Measurements from ENCODE around the gene COX5B.
A peak's percentile ranks its signal among the peaks of the same experiment; 100 is the strongest.
"Not testable (repeated sequence)": the region's sequence is repeated elsewhere in the genome, so short reads cannot be mapped to it uniquely, and the experiment has no call there.

Gene COX5B

DNA sequence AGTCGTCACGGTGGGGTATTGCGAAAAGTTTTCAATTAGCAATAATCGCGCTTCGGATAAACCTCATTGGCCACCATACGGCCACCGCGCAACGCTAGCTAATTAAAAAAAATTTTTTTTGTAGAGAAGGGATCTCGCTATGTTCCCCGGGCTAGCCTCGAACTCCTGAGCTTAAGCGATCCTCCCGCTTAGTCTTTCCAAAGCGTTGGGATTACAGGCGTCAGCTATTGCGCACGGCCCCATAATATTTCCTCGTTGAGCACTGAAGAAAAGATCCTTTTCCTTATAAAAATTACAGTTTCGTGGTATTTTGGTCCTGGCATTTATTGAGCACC, 18.7 kb downstream of the COX5B start:
- TF ChIP-seq FOXP2 (optimal IDR thresholded peaks at IDR 0.05; ENCODE audit: control extremely low read depth, extremely low read length, insufficient read depth), result no peak
- no peak for TF ChIP-seq EZH2 (IDR thresholded peaks at IDR 0.05)
- TF ChIP-seq POLR2AphosphoS5 (IDR thresholded peaks at IDR 0.05; ENCODE audit: borderline replicate concordance, low read depth, low read length), result no peak
- H3K4me3 ChIP-seq, result peak overlapping the region; percentile 95
- peak overlapping the region; percentile 92 for H3K27ac ChIP-seq
- no peaks in the 10 kb centered on the region for H3K36me3 ChIP-seq (ENCODE audit: insufficient read depth, low read length)
- H3K9me3 ChIP-seq (ENCODE audit: low read depth, low read length), result no peaks in the 10 kb centered on the region
- no peak for DNase-seq (ENCODE audit: low read depth, low spot score)
- peak overlapping the region; percentile 97 for H3K9ac ChIP-seq (ENCODE audit: insufficient read length)

GRCh38 chr2:97669448-97669847, 23.6 kb downstream of the COX5B start, which contains the start of gene C2orf92:
Gene C2orf92, plus strand, starts transcription at chr2:97669713. Its CDS starts 76 bp downstream, at chr2:97669789.
- Histone ChIP-seq H3K9ac (ENCODE audit: insufficient read length) (no peak within 1 kb of the TSS), H3K27ac (no peak within 1 kb of the TSS), H3K4me3 (no peak within 1 kb of the TSS), H3K9me3 (ENCODE audit: low read depth, low read length) (no peaks in the 10 kb centered on the region), H3K36me3 (ENCODE audit: insufficient read depth, low read length) (no peaks in the 10 kb centered on the region)
- TF ChIP-seq FOXP2 (optimal IDR thresholded peaks at IDR 0.05; ENCODE audit: control extremely low read depth, extremely low read length, insufficient read depth) (no peak), EZH2 (IDR thresholded peaks at IDR 0.05) (no peak), POLR2AphosphoS5 (IDR thresholded peaks at IDR 0.05; ENCODE audit: borderline replicate concordance, low read depth, low read length) (no peak)
- no peak for DNase-seq (ENCODE audit: low read depth, low spot score)

DNA sequence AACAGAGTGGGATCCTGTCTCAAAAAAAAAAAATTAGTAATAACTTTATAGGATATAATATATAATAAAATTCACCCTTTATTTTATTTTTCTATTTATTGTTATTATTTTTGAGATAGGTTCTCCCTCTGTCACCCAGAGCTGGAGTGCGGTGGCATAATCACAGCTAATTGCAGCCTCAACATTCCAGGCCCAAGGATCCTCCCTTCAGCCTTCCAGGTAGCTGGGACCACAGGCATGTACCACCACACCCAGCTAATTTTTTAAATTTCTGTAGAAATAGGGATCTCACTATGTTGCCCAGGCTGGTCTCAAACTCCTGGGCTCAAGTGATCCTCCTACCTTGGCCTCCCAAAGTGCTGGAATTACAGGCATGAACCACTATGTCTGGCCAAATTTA, 24.6 kb downstream of the COX5B start:
- no peak for DNase-seq (ENCODE audit: low read depth, low spot score)
- Histone ChIP-seq H3K27ac (no peak overlapping the region), H3K9ac (ENCODE audit: insufficient read length) (no peak overlapping the region), H3K36me3 (ENCODE audit: insufficient read depth, low read length) (no peaks in the 10 kb centered on the region), H3K9me3 (ENCODE audit: low read depth, low read length) (no peaks in the 10 kb centered on the region), H3K4me3 (no peak overlapping the region)
- TF ChIP-seq POLR2AphosphoS5 (IDR thresholded peaks at IDR 0.05; ENCODE audit: borderline replicate concordance, low read depth, low read length) (no peak), FOXP2 (optimal IDR thresholded peaks at IDR 0.05; ENCODE audit: control extremely low read depth, extremely low read length, insufficient read depth) (no peak), EZH2 (IDR thresholded peaks at IDR 0.05) (no peak)

DNA sequence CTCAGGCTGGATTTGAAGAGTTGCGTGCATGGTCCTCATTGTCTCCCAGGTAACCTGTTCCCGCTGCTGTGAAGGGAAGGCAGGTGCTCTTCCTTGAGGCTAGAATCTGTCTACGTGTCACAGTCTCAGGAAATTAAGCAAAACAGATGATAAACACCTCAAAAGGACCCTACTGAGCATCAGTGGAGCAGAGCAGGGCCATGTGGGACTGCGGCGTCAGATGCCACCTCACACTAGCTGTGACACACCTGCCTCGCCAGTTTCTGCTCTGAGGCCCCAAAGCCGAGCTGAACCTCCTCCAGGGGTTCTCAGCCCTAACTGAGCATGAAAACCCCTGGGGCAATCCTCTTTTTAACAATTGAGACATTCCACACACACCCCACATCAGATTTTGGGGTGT, 25.7 kb downstream of the COX5B start:
- Histone ChIP-seq H3K4me3 (no peak overlapping the region), H3K27ac (no peak overlapping the region), H3K36me3 (ENCODE audit: insufficient read depth, low read length) (no peaks in the 10 kb centered on the region), H3K9ac (ENCODE audit: insufficient read length) (no peak overlapping the region), H3K9me3 (ENCODE audit: low read depth, low read length) (no peaks in the 10 kb centered on the region)
- TF ChIP-seq FOXP2 (optimal IDR thresholded peaks at IDR 0.05; ENCODE audit: control extremely low read depth, extremely low read length, insufficient read depth), result no peak
- no peak for TF ChIP-seq POLR2AphosphoS5 (IDR thresholded peaks at IDR 0.05; ENCODE audit: borderline replicate concordance, low read depth, low read length)
- TF ChIP-seq EZH2 (IDR thresholded peaks at IDR 0.05), result no peak
- DNase-seq (ENCODE audit: low read depth, low spot score), result no peak

GRCh38 chr2:97672606-97673140, 26.8 kb downstream of the COX5B start:
- not testable (repeated sequence) for H3K27ac ChIP-seq; H3K9me3 ChIP-seq (ENCODE audit: low read depth, low read length); H3K9ac ChIP-seq (ENCODE audit: insufficient read length); DNase-seq (ENCODE audit: low read depth, low spot score); H3K36me3 ChIP-seq (ENCODE audit: insufficient read depth, low read length); H3K4me3 ChIP-seq

DNA sequence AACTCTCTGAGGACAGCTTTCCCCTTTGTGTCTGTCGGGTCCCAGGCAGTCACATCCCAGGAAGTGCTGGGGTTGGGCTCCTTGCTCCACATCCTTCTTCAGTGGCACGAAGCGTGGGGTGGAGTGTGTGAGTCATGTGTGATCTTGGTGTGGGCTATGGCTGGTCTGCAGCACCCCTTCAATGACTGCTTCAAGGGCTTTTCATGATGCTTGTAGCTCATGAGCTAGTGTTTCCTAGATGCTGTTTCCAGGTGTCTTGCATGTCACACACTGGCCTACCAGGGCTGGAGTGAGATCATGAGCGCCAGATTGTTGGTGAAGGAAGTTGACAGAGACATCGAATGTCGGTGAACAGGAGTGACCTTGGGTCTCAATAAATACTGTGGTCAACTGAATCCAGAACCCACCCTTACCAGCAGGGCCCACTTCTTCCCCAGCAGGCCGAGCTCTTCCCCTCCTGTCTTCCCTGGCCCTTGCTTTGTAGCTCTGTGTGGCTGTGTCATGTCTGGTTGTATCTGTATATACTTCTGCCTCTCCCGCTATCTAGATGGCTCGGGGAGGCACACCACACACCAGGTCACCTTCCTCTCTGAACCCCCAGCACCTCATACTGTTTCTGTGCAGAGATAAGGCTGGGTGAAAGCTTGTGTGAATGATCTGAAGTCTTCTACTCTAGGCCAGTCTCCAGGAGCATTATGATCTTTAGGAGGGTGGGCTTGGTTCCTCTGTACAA, 27.5 kb downstream of the COX5B start:
- Histone ChIP-seq H3K9ac (ENCODE audit: insufficient read length) (no peak overlapping the region), H3K9me3 (ENCODE audit: low read depth, low read length) (no peaks in the 10 kb centered on the region), H3K36me3 (ENCODE audit: insufficient read depth, low read length) (no peaks in the 10 kb centered on the region), H3K27ac (no peak overlapping the region), H3K4me3 (no peak overlapping the region)
- no peak for DNase-seq (ENCODE audit: low read depth, low spot score)
- TF ChIP-seq EZH2 (IDR thresholded peaks at IDR 0.05) (no peak), POLR2AphosphoS5 (IDR thresholded peaks at IDR 0.05; ENCODE audit: borderline replicate concordance, low read depth, low read length) (no peak), FOXP2 (optimal IDR thresholded peaks at IDR 0.05; ENCODE audit: control extremely low read depth, extremely low read length, insufficient read depth) (no peak)

- H3K9me3 ChIP-seq (ENCODE audit: low read depth, low read length), result no peaks in the 10 kb centered on the region
- DNase-seq (ENCODE audit: low read depth, low spot score), result no peak
- no peak for TF ChIP-seq POLR2AphosphoS5 (IDR thresholded peaks at IDR 0.05; ENCODE audit: borderline replicate concordance, low read depth, low read length)
- no peak for TF ChIP-seq FOXP2 (optimal IDR thresholded peaks at IDR 0.05; ENCODE audit: control extremely low read depth, extremely low read length, insufficient read depth)
- no peak for TF ChIP-seq EZH2 (IDR thresholded peaks at IDR 0.05)
- H3K9ac ChIP-seq (ENCODE audit: insufficient read length), result no peak overlapping the region
- no peaks in the 10 kb centered on the region for H3K36me3 ChIP-seq (ENCODE audit: insufficient read depth, low read length)
- H3K27ac ChIP-seq, result no peak overlapping the region
- no peak overlapping the region for H3K4me3 ChIP-seq
Measured at GRCh38 chr2:97673915-97674283, 28.0 kb downstream of the COX5B start.

DNA sequence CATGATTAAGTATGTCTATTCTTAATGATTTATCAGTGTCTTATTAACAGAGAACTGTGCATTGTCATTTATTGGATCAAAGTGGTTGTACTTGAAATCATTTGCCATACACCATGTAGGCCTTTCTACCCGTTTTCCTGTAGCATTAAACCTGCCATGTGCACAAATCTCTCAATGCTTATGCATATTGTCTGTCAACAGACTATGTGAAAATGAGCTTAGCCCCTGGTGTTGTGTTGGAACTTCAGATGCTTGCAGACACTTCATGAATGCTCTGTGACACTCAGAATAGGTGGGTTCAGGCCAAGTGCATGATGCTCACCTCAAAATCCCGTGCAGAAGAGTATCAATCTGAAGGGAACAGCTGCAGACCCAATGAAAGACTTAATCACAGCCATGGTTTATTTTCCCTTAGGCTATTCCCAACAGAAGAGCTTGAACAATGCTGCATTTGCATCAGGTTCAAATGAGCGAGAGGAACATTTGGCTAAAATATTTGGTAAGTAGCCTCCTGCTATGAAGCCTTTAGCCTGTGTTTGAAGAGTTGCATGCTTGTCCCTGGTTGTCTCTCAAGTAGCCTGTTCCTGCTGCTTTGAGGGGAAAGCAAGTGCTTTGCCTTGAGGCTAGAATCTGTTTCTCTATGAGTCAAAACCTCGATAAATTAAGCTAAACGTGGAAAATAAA, 29.7 kb downstream of the COX5B start:
- no peak for DNase-seq (ENCODE audit: low read depth, low spot score)
- Histone ChIP-seq H3K36me3 (ENCODE audit: insufficient read depth, low read length) (no peaks in the 10 kb centered on the region), H3K27ac (no peak overlapping the region), H3K9me3 (ENCODE audit: low read depth, low read length) (no peaks in the 10 kb centered on the region), H3K4me3 (no peak overlapping the region), H3K9ac (ENCODE audit: insufficient read length) (no peak overlapping the region)
- no peak for TF ChIP-seq FOXP2 (optimal IDR thresholded peaks at IDR 0.05; ENCODE audit: control extremely low read depth, extremely low read length, insufficient read depth)
- TF ChIP-seq POLR2AphosphoS5 (IDR thresholded peaks at IDR 0.05; ENCODE audit: borderline replicate concordance, low read depth, low read length), result no peak
- TF ChIP-seq EZH2 (IDR thresholded peaks at IDR 0.05), result no peak
